Embryonic facial prominence (tissue), 1 donor: Measurements from ENCODE around the gene RAPGEF2.
A peak's percentile ranks its signal among the peaks of the same experiment; 100 is the strongest.
"Not testable (repeated sequence)": the region's sequence is repeated elsewhere in the genome, so short reads cannot be mapped to it uniquely, and the experiment has no call there.

Experiments
- DNase-seq: peaks from one replicate; pipeline ENCODE4 v3.0.0-alpha.2; 2016; ENCODE audit errors: extremely low spot score

Gene RAPGEF2, protein sequence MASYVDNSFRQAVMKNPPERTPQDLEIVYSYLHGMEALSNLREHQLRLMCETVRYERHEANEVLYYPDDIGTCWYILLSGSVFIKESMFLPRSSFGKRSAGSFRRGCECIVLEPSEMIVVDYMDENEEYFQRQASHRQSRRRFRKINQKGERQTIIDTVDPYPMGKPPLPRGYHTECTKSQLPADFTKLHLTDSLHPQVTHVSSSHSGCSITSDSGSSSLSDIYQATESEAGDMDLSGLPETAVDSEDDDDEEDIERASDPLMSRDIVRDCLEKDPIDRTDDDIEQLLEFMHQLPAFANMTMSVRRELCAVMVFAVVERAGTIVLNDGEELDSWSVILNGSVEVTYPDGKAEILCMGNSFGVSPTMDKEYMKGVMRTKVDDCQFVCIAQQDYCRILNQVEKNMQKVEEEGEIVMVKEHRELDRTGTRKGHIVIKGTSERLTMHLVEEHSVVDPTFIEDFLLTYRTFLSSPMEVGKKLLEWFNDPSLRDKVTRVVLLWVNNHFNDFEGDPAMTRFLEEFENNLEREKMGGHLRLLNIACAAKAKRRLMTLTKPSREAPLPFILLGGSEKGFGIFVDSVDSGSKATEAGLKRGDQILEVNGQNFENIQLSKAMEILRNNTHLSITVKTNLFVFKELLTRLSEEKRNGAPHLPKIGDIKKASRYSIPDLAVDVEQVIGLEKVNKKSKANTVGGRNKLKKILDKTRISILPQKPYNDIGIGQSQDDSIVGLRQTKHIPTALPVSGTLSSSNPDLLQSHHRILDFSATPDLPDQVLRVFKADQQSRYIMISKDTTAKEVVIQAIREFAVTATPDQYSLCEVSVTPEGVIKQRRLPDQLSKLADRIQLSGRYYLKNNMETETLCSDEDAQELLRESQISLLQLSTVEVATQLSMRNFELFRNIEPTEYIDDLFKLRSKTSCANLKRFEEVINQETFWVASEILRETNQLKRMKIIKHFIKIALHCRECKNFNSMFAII (N-terminal part only)

DNA sequence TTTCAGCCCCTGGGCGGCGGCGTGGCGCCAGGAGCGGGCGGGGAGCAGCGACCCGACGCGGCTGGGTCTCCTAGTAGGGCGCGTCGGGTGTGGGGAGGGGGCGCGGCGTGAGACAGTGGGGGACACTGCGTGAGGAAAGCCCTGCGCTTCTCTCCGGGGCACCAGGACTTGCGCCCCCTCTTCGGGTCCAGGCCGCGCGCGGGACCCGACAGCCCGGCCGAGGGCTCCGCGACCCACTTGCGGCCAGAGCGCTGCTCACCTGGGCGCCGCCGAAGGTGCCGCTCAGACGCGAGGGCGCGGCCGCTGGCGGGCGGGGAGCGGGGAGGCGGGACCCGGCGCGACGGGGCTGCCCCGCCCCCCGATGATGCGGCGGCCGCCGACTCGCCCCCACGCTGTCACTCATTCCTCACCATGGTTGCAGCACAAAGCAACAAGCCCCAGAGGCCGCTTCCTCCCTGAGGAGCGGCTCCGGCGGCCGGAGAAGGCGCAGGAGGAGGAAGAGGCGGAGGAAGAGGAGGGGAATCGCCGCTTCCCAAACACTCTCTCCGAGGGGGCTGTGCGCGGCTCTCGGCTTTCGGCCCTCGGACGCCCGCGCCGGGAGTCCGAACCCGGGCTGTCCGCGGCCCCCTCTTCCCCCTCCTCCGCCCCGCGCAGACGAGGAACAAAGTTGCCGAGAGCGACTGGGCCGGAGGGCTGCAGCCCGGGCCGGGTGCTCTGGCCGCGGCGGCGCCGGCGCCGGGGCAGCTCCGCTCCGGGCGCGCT lies at the start of gene RAPGEF2:
Gene RAPGEF2 (plus strand): TSS at position 458 of the 762 bp plus-strand sequence. CDS start 1,084 bp downstream, outside the sequence.
- DNase-seq, result peak; percentile 92

DNA sequence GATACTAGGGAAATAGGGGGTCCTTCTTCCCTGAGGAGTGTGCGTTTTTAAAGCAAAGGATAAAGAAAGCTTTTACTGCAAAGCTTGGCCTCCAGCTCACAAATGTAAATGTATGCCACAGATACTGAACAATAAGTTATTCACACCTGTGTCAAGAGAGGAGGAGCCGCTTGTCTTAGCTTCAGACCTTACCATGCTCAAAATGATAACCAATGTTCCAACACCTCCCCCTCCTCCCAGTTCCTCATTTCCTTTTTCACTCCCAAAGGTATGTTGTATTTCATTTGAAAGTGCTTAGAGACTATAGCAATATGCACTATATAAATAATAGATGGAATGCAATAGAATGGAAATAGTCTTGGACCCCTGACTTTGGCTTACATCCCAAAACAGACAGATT lies 47.0 kb upstream of the RAPGEF2 start:
- DNase-seq, result no peak

DNA sequence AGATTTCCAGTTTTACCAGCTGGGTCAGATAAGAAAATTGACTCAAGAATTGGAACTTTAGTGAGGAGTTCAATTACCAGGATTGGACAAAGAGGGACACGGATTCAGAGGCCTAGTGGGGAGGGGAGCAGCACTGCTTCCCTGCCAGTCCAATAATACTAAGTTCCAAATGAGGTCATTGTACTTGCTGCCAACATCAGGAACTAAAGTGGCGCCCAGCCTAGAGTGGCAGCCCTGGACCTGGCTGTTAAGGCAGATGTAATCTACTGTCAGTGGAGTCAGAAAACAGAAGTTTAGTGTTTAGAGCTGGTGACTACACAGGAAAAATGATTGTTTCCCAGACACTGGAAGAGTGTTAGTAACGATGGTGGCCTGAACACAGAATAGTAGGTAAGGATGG lies 42.7 kb upstream of the RAPGEF2 start:
- no peak for DNase-seq

DNA sequence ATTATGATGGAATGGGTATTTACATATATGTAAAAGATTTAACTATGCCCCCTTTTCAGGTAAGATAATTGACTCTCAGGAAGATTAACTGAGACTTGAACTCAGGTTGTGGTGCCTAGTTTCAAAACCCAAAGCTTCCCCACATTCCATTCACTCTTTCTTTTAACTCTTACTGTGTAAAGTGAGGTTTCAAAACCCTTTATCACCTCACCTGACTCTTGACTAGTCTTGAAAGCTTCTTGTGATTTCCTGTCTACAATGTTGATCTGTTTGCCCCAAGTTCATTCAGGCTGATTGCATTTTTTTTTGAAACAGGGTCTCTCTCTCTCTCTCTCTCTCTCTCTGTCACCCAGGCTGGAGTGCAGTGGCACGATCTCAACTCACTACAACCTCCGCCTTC lies 40.5 kb upstream of the RAPGEF2 start:
- DNase-seq, result no peak

DNA sequence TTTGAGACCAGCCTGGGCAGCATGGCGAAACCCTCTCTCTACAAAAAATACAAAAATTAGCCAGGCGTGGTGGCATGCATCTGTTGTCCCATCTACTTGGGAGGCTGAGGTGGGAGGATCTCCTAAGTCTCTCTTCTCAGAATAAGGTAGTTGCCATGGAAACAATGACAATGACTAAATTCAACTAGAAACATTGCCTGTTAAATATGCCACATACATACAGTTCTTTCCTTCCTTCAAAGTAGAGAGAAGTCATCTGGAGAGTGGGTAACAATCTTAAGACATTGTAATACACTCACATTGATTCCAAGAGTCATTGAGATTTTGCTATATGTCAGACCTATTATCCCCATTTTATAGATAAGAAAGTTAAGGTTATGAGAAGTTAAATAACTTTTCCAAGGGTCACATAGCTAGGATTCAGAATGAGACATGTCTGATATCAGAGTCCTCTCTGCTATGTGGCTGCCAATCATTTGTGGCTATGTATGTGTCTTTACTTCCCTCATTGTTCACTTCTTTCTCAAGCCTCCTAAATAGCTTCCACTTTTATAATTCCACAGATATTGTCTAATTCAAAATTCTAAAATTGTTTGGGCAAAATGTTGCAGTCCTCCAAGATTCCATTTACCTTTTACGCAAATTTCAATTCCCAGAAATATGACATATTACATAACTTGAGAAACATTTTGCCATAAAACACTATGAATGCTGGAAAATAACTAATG lies 37.2 kb upstream of the RAPGEF2 start:
- DNase-seq, result no peak

DNA sequence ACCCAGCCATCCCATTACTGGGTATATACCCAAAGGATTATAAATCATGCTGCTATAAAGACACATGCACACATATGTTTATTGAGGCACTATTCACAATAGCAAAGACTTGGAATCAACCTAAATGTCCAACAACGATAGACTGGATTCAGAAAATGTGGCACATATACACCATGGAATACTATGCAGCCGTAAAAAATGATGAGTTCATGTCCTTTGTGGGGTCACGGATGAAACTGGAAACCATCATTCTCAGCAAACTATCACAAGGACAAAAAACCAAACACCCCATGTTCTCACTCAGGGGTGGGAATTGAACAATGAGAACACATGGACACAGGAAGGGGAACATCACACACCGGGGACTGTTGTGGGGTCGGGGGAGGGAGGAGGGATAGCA lies 34.7 kb upstream of the RAPGEF2 start:
- DNase-seq, result not testable (repeated sequence)

DNA sequence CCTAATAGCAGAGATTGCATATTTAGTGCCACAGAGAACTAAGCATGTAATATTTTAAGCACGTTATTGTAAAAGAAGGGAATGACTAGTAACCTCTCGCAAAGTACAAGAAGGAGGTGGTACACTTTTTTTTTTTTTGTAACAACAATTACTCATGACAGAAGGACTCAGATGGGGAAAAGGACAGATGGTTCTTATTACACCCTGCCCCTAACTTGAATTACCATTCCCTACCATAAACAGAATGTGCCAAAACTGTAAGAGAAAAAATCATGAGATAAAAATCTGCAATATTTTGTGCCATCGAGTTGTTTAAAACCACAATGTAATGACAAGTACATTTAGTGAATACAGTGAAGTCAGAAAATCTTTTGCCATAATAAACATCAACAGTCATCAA lies 33.0 kb upstream of the RAPGEF2 start:
- no peak for DNase-seq

DNA sequence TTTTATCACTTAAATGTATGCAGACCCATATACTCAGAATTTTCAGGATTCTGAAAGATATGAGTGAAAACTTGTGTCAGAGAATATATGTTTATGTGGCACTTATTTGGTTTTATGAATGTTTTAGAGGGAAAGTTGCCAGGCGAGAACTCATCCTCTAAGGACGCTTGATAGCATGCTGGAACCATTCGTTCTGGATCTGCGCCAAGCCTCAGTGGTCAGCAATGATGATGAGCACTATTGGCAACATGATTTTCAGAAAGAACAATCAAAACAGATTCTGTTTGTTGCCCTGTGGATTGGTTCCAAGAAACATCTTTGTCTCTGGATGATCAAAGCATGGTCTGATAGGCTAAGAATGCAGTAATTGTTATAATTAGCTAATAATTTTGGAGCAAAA lies 32.1 kb upstream of the RAPGEF2 start:
- DNase-seq, result no peak

DNA sequence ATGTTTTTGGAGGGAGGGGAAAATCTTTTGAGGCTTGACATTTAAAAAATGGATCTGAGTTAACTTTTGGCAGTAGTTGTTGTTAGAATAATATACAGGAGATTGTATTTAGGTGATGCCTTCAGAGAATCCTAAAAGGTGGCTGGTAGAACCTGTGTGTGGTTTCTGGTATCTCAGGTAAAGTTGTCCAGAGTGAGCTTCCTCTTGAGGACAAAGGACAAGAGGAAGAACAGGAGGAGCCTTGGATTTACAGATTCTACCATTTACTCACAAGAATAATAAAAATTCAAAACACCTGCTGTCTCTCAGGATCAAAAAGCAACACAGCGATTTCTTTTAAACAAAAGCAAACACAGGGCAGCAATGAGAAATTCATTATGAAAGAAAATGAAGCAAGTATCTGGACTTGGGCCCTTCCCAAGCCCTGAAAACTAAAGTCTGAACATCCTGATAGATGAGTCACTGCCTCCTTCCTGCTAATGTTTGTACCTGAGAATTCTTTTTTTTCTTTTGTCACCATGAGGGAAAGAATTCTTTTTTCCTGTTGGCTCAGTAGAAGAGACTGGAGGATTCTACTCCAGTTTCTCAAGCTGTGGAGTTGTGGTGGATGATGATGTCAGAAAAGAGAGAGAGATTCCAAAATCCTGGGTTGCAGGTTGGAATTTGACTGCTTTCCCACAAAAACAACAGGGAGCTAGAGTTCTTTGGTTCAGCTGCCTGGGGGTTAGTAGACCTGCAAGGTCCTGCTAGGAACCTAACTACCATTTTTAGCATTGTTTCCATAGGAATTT lies 31.5 kb upstream of the RAPGEF2 start:
- DNase-seq, result no peak

DNA sequence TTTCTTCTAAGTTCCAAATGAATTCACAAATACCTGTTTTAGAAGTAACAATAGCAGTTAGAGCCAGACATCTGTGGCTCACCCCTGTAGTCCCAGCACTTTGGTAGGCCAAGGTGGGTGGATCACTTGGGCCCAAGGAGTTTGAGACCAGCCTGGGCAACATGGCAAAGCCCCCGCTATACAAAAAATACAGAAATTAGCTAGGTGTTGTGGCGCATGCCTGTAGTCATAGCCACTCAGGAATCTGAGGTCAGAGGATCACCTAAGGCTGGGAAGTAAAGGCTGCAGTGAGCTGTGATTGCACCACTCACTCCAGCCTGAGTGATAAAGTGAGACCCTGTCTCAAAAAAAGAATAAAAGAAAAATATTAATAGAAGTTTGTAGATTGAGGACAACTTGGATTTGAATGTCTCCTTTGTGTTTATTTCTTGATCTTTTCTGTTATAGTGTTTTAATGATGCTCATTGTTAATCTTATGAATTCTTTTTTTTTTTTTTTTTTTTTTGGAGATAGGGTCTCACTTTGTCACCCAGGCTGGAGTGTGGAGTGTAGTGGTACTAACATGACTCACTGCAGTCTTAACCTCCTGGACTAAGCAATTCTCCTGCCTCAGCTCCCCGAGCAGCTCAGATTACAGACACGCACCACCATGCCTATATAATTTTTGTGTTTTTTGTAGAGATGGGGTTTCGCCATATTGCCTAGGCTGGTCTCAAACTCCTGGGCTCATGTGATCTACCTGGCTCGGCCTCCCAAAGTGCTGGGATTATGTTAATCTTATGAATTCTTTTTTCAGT lies 30.7 kb upstream of the RAPGEF2 start:
- no peak for DNase-seq

DNA sequence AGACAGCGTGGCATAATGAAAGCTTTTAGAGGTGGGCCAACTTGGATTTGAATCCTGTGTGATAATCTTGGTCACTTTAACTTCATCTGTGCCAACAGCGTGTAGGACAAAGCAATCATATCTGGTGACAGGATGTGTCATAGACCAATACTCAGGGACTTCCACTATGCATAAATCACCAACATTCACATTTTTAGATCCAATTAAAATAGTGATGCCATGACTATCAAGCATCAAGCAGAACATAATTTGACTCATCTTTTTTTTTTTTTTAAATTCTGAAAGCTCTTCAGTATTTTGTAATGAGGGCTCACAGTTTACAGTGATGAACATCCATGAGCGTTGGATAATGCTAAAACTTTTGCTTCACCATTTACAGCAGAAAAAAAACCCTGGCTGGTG lies 27.3 kb upstream of the RAPGEF2 start:
- no peak for DNase-seq

DNA sequence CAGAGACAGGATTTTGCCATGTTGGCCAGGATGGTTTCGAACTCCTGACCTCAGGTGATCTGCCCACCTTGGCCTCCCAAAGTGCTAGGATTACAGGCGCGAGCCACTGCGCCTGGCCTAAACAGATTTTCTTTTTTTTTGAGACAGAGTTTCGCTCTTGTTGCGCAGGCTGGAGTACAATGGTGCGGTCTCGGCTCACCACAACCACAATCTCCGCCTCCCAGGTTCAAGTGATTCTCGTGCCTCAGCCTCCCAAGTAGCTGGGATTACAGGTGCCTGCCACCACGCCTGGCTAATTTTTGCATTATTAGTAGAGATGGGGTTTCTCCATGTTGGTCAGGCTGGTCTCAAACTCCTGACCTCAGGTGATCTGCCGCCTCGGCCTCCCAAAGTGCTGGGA lies 25.9 kb upstream of the RAPGEF2 start:
- not testable (repeated sequence) for DNase-seq

DNA sequence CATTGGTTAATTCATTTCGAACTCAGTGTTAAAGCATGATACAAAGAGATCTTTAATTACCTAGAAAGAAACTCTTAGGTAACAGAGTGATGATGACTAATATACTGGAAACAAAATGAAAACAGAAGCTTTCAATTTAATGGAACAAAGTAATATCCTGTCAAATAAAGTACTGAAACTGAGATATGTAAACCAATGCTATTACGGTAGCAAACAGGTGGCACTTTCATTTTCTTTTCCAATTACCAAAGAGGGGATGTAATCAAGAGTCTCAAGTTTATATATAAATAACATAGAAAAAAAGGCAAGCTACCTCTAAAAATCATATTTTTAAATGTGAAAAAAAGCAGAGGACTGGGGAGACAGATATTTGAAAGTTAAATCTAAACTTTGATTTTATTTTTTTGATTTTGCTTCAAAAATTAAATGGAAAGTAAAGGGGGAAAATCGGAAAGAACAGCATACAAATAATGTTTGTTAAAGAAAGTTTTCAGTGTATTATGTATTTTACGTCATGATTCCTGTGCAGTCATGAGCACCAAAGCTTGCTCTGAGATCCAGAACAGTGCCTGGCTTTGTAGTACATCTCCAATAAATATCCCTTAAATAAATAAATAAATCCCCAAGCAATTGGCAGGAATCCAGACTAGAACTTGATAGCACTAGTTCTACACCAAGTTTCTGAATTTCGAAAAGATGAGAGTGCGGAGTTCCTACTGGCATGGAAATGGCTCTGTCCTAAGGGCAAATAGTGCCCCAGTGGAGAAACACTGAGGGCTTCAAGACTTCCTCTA lies 25.0 kb upstream of the RAPGEF2 start:
- no peak for DNase-seq

DNA sequence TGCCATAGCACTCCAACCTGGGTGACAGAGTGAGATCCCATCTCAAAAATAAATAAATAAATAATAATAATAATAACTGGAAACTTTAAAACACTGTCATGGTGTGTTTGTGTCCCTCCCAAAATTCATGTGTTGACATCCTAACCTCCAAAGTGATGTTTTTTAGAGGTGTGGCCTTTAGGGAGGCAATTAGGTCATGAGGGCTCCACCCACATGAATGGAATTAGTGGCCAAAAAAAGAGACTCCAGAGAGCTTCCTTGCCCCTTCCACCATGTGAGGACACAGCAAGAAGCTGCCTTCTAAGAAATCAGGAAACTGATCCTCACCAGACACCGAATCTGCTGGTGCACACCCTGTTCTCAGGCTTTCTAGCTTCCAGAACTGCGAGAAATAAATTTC lies 23.8 kb upstream of the RAPGEF2 start:
- DNase-seq, result no peak

DNA sequence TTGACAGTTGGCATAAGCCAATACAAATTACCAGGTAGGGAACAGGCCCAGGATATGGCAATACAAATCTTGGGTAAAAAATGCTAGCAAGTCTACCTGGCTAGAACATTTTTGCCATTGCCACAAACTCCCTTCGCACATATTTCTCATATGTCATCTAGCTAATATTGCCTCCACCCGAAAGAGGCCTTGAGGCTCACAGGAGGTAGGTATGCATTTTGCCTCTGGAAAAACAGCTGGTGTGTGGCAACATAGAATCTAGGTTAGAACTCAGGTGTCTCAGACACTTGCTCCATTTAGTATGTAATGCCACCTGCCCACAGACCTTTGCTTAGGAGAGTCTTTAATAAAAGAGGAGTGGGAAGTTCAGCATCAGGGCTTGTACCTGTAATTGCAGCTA lies 16.3 kb upstream of the RAPGEF2 start:
- no peak for DNase-seq

DNA sequence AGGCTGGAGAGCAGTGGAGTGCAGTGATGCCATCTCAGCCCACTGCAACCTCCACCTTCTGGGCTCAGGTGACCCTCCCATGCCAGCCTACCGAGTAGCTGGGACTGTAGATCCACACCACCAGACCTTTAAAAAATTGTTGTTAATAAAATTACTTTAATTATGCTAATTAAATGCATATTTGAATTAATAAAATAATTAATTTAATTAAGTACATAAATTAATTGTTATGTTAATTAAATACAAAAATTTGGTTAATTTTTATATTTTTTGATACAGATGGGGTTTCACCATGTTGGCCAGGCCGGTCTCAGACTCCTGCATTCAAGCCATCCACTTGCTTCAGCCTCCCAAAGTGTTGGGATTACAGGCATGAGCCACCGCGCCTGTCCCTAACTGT lies 12.6 kb upstream of the RAPGEF2 start:
- DNase-seq, result no peak

DNA sequence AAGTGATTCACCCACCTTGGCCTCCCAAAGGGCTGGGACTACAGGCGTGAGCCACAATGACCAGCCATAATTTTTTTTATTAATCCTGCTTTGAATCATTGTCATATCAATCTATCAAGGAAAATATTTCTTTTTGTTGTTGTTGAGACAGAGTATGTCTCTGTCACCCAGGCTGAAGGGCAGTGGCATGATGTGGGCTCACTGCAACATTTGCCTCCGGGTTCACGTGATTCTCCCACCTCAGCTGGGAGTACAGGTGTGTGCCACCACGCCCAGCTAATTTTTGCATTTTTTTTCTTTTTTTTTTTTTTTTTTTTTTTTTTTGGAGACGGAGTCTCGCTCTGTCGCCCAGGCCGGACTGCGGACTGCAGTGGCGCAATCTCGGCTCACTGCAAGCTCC lies 8.7 kb upstream of the RAPGEF2 start:
- DNase-seq, result not testable (repeated sequence)

DNA sequence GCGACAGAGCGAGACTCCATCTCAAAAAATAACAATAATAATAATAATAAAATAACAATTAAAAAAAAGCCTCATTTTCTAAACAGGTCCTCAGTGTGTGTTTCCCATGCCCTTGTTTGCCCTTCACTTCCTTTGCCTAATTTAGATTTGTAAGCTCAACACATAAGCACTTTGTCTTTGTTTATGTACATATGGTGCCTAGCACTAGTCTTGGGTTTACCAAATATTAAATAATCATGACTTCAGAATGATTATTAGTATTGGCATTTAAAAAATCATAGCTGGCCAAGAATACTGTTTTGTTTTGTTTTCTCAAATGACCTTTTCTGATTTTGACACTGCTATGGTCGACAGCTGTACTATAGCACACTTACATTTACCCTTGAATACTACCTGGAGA lies 6.4 kb upstream of the RAPGEF2 start:
- DNase-seq, result no peak

DNA sequence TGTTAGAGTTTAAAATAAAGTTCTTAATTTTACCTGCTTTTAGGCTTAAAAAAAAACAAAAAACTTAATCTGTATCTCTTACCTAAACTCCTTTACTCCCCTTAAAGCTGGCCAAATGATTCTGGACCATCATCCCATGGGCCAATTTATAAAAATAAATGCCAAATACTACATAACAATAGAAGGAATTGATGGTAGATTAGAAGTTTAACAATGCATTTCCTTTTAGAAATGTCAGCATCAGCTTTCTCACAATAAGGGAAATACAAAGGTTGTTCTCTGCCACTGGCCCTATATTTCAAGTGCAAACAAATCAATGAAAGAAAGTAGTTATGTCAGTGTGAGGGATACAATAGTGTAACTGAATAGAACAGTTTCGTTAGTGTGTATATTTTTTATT lies 5.7 kb upstream of the RAPGEF2 start:
- DNase-seq, result no peak
